Left hindlimb (tissue), 1 donor: ENCODE results near the gene SHISA6.
A peak's percentile ranks its signal among the peaks of the same experiment; 100 is the strongest.

Source experiments
- DNase-seq: peaks from one replicate; pipeline ENCODE4 v3.0.0-alpha.2; 2018

Gene SHISA6

GRCh38 chr17:11240841-11241610, at the start of gene SHISA6:
SHISA6 (plus strand) TSS chr17:11241213.
- DNase-seq, result peak; percentile 44

- DNase-seq, result no peak
Measured at GRCh38 chr17:11195801-11196200, 45.2 kb upstream of the SHISA6 start.

GRCh38 chr17:11204991-11205390, 36.0 kb upstream of the SHISA6 start:
- no peak for DNase-seq

- no peak for DNase-seq
Measured at GRCh38 chr17:11205659-11206058, 35.4 kb upstream of the SHISA6 start.

GRCh38 chr17:11209906-11210305, 31.1 kb upstream of the SHISA6 start:
- DNase-seq, result no peak

- no peak for DNase-seq
Measured at GRCh38 chr17:11212792-11213191, 28.2 kb upstream of the SHISA6 start.

GRCh38 chr17:11216976-11217375, 24.0 kb upstream of the SHISA6 start:
- DNase-seq, result no peak

- DNase-seq, result no peak
Measured at GRCh38 chr17:11221196-11221595, 19.8 kb upstream of the SHISA6 start.

GRCh38 chr17:11221721-11222120, 19.3 kb upstream of the SHISA6 start:
- no peak for DNase-seq

- no peak for DNase-seq
Measured at GRCh38 chr17:11238705-11239104, 2.3 kb upstream of the SHISA6 start.

- no peak for DNase-seq
Measured at GRCh38 chr17:11239379-11239970, 1.5 kb upstream of the SHISA6 start.

GRCh38 chr17:11240041-11240840, 772 bp upstream of the SHISA6 start:
- peak; percentile 61 for DNase-seq

GRCh38 chr17:11241611-11242226, 706 bp downstream of the SHISA6 start:
- no peak for DNase-seq

GRCh38 chr17:11242411-11242810, 1.4 kb downstream of the SHISA6 start:
- DNase-seq, result no peak

- DNase-seq, result no peak
Measured at GRCh38 chr17:11244776-11245175, 3.8 kb downstream of the SHISA6 start.

GRCh38 chr17:11245187-11245586, 4.2 kb downstream of the SHISA6 start:
- DNase-seq, result no peak

GRCh38 chr17:11245791-11246190, 4.8 kb downstream of the SHISA6 start:
- no peak for DNase-seq

- DNase-seq, result no peak
Measured at GRCh38 chr17:11250161-11250560, 9.1 kb downstream of the SHISA6 start.

GRCh38 chr17:11251561-11252107, 10.6 kb downstream of the SHISA6 start:
- DNase-seq, result no peak

- no peak for DNase-seq
Measured at GRCh38 chr17:11252146-11252545, 11.1 kb downstream of the SHISA6 start.

GRCh38 chr17:11256877-11257276, 15.9 kb downstream of the SHISA6 start:
- DNase-seq, result no peak

GRCh38 chr17:11264183-11264871, 23.3 kb downstream of the SHISA6 start:
- DNase-seq, result no peak
